Esophagus squamous epithelium (tissue), 5 donors: ENCODE data around the gene DEGS1. TPM values are rescaled to one million over a fixed set of nuclear protein-coding genes. Genes with fewer than 3 reads are reported as not detected.
A peak's percentile ranks its signal among the peaks of the same experiment; 100 is the strongest.

ENCODE experiments used
- DNase-seq: peaks from one replicate; lab custom pipeline; 2025; lab: John Stamatoyannopoulos, UW
- H3K27ac ChIP-seq, 4 donors: fragments of 200-600 bp; sonication (generic); one replicate each; pipeline ENCODE4 v1.5.1; 2016 to 2019; ENCODE audit warnings: mild to moderate bottlenecking in 1 of 4
- H3K27me3 ChIP-seq, 4 donors: fragments of 200-600 bp; sonication (generic); 1 replicate in 3 of 4; 2 replicates in 1 of 4; pipeline versions ENCODE4 v1.5.1 to v1.6.0; 2017 to 2021; ENCODE audit warnings: antibody characterized with exemption in 1 of 4
- H3K36me3 ChIP-seq, 3 donors: fragments of 200-600 bp; sonication (generic); one replicate each; pipeline ENCODE4 v1.5.1; 2016 to 2019
- H3K4me1 ChIP-seq, 3 donors: fragments of 200-600 bp; sonication (generic); one replicate each; pipeline ENCODE4 v1.5.1; 2017 to 2019
- H3K4me3 ChIP-seq, 4 donors: fragments of 200-600 bp; sonication (generic); 1 replicate in 3 of 4; 2 replicates in 1 of 4; pipeline ENCODE4 v1.5.1; 2016 to 2019; ENCODE audit warnings: mild to moderate bottlenecking in 2 of 4, moderate library complexity in 1 of 4
- H3K9me3 ChIP-seq, 3 donors: fragments of 200-600 bp; sonication (generic); one replicate each; pipeline ENCODE4 v1.5.1; 2016 to 2019
- CTCF ChIP-seq, 6 experiments: fragments of 450-650 bp in 4 of 6; fragments of 200-600 bp in 2 of 6; sonication (generic) in 2 of 6; IDR thresholded peaks; one replicate each; pipeline ENCODE4 v1.5.1; 2016 to 2019; ENCODE audit warnings: antibody characterized with exemption in 6 of 6, mild to moderate bottlenecking in 4 of 6, moderate library complexity in 4 of 6
- POLR2A ChIP-seq, 4 donors: fragments of 450-650 bp; IDR thresholded peaks; one replicate each; pipeline ENCODE4 v1.6.1; 2017; ENCODE audit warnings: antibody characterized with exemption in 4 of 4, mild to moderate bottlenecking in 4 of 4, moderate library complexity in 3 of 4
- WGBS, 2 donors: methylation state at CpG; one replicate each; pipeline ENCODE4 v1.1.5; 2018; 5-methylcytosine and 5-hydroxymethylcytosine counted together
- intact Hi-C: fragments of 100-400 bp; cut with DNase I; formaldehyde crosslinking; loops from one replicate; pipeline ENCODE4 v1.15.0; 2022
- total RNA-seq, 4 donors: library from RNA; depleted of rRNA; stranded (reverse); fragments of >200 nt; gene quantifications; one replicate each; pipeline ENCODE4 v1.1.0, GENCODE V29; 2016
- donor health status: DM: yes; HTN: yes; CAD: no.

DEGS1 gene
- total RNA-seq, 4 donors from 2014 or later: 50.2 to 93.3 (median 67.8) TPM

GRCh38 chr1:224170343-224170742 lies 12.7 kb upstream of the DEGS1 start:
- Histone ChIP-seq H3K4me1 (peaks cover 7 to 54% (median 19%) of the 10 kb centered on the region in 3 donors), H3K4me3 (no peak overlapping the region), H3K9me3 (no peaks in the 10 kb centered on the region), H3K27me3 (no peaks in the 10 kb centered on the region), H3K27ac (peak overlapping the region in 1 of 4 donors; percentile 20), H3K36me3 (no peaks in the 10 kb centered on the region)
- intact Hi-C loops: no loop called here
- DNase-seq: no peak
- 48 to 77% methylated on average over 4 of the region's 4 CpGs for WGBS, 2 donors
- no peak for TF ChIP-seq CTCF (IDR thresholded peaks at IDR 0.05)
- no peak for TF ChIP-seq POLR2A (IDR thresholded peaks at IDR 0.05)

DNA sequence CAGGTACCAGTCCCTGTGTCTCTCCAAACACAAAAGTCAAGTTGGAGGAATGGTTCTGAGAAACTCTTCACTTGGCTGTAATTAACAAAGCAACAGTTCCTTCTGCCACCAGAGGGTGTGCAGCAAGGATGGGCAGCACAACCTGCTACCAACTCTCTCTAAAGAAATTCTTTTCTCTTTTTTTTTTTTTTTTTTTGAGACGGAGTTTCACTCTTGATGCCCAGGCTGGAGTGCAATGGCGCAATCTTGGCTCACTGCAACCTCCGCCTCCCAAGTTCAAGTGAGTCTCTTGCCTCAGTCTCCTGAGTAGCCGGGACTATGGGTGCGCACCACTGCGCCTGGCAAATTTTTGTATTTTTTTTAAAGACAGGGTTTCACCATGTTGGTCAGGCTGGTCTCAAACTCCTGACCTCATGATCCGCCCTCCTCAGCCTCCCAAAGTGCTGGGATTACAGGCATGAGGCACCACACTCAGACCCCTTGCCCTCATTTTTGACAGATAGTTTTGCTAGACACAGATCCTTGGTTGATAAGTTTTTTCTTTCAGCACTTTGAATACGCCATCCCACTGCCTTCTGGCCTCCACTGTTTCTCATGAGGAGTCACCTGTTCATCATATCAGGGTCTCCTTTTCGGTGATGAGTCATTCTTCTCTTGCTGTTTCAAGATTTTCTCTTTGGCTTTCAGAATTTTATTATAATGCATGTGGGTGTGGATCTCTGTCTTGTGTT lies 12.1 kb upstream of the DEGS1 start:
- 65 to 66% methylated on average over 9 of the region's 9 CpGs for WGBS, 2 donors
- Histone ChIP-seq H3K4me3 (no peak overlapping the region), H3K27ac (peak overlapping the region in 1 of 4 donors; percentile 20), H3K4me1 (peaks cover 7 to 59% (median 19%) of the 10 kb centered on the region in 3 donors), H3K36me3 (no peaks in the 10 kb centered on the region), H3K27me3 (no peaks in the 10 kb centered on the region), H3K9me3 (no peaks in the 10 kb centered on the region)
- TF ChIP-seq CTCF (IDR thresholded peaks at IDR 0.05) (peak in 5 of 6 experiments; percentile 46 to 66 (median 51)), POLR2A (IDR thresholded peaks at IDR 0.05) (no peak)
- intact Hi-C loops: no loop called here
- DNase-seq: no peak

- 79 to 91% methylated on average over 2 to 3 of the region's 3 CpGs for WGBS, 2 donors
- DNase-seq: no peak
- no peak overlapping the region for H3K27ac ChIP-seq
- peaks cover 7 to 65% (median 19%) of the 10 kb centered on the region in 3 donors for H3K4me1 ChIP-seq
- TF ChIP-seq POLR2A (IDR thresholded peaks at IDR 0.05): no peak
- TF ChIP-seq CTCF (IDR thresholded peaks at IDR 0.05): no peak
- no peaks in the 10 kb centered on the region for H3K36me3 ChIP-seq
- no peak overlapping the region for H3K4me3 ChIP-seq
- no peaks in the 10 kb centered on the region for H3K9me3 ChIP-seq
- no peaks in the 10 kb centered on the region for H3K27me3 ChIP-seq
- intact Hi-C loops: no loop called here
Observed at GRCh38 chr1:224172229-224172628, 10.8 kb upstream of the DEGS1 start.

GRCh38 chr1:224173523-224173922 lies 9.5 kb upstream of the DEGS1 start:
- no peak for DNase-seq
- no peaks in the 10 kb centered on the region for H3K9me3 ChIP-seq
- peaks cover 5 to 63% (median 16%) of the 10 kb centered on the region in 3 donors for H3K4me1 ChIP-seq
- TF ChIP-seq CTCF (IDR thresholded peaks at IDR 0.05) (no peak), POLR2A (IDR thresholded peaks at IDR 0.05) (no peak)
- no peaks in the 10 kb centered on the region for H3K36me3 ChIP-seq
- no peak overlapping the region for H3K4me3 ChIP-seq
- peak overlapping the region in 3 of 4 donors; percentile 51 to 80 (median 77) for H3K27ac ChIP-seq
- intact Hi-C loops: no loop called here
- no peaks in the 10 kb centered on the region for H3K27me3 ChIP-seq
- 29 to 44% methylated on average over 5 of the region's 5 CpGs for WGBS, 2 donors

DNA sequence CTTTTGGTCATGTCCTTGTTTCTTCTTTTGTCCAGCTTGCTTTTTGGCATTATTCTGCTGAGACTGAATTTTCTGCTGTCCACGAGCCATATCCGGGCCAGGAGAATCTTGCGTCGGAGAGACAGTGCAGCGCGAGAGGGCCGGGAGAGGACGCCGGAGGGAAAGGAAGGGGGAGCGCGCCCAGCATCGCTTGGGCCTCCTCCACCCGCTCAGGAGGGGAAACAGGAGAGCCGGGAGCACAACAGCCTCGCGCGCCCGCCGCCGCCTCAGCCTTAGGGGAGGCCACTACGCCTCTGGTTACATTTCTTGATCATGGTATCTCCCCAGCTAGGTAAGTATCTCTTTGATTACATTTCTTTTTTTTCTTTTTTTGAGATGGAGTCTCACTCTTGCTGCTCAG lies 7.4 kb upstream of the DEGS1 start:
- peaks cover 0 to 62% (median 6%) of the 10 kb centered on the region in 3 donors for H3K4me1 ChIP-seq
- no peaks in the 10 kb centered on the region for H3K27me3 ChIP-seq
- intact Hi-C loops: no loop called here
- no peak for DNase-seq
- no peaks in the 10 kb centered on the region for H3K36me3 ChIP-seq
- H3K4me3 ChIP-seq: peak overlapping the region in 2 of 4 donors; percentile 16 to 38
- TF ChIP-seq CTCF (IDR thresholded peaks at IDR 0.05): no peak
- no peak for TF ChIP-seq POLR2A (IDR thresholded peaks at IDR 0.05)
- H3K27ac ChIP-seq: peak overlapping the region in 2 of 4 donors; percentile 18 to 48
- WGBS, 2 donors: 9 to 15% methylated on average over 12 to 13 of the region's 21 CpGs
- H3K9me3 ChIP-seq: no peaks in the 10 kb centered on the region
